GM19043 (cell line): ENCODE results near the gene CDKAL1.
"Not testable (repeated sequence)": the region's sequence is repeated elsewhere in the genome, so short reads cannot be mapped to it uniquely, and the experiment has no call there.

Experiments used
- ATAC-seq: cut with Tn5 transposase; IDR thresholded peaks from one replicate; pipeline ENCODE4 v1.9.1; 2021; ENCODE audit warnings: low read depth; ENCODE audit not compliant: unreplicated experiment

The CDKAL1 gene

DNA sequence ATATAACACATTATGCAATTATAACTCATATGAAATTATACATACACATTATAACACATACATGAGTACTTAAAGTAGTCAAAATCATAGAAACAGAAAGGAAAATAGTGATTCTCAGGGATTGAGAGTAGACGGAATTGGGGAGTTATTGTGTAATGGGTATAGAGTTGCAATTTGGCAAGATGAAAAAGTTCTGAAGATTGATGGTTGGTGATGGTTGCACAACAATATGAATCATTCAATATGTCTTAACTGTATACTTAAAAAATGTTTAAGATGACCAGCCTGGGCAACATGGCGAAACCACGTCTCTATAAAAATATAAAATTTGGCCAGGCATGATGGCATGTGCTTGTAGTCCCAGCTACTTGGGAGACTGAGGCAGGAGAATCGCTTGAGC is 372.7 kb downstream of the CDKAL1 start:
- no peak for ATAC-seq

DNA sequence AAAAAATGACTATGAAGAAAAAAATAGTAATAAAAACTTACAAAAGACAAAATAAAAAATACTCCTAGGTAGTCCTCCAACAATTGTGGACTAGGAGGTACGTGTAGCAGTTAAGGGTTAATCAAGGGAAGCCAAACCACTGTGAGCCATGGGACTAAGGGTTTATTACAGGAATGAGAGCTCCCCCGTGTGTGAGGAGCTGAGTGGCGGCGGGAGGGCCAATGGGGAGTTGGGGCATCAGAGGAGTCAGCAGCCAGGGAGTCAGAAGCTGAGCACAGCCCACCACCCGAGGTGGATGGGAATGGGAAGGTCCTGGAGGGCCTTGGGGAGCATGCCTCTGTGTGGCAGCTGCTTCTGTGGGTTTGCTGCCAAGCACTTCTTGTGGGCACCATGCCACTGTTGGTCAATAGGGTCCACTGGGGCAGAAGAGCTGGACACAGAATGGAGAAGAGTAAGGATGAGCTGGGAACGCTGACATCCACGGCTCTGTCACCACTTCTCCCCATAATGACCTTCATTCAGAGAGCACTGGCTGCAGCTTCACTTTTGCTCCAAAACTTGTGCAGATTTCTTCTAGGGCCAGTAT is 373.3 kb downstream of the CDKAL1 start:
- no peak for ATAC-seq

DNA sequence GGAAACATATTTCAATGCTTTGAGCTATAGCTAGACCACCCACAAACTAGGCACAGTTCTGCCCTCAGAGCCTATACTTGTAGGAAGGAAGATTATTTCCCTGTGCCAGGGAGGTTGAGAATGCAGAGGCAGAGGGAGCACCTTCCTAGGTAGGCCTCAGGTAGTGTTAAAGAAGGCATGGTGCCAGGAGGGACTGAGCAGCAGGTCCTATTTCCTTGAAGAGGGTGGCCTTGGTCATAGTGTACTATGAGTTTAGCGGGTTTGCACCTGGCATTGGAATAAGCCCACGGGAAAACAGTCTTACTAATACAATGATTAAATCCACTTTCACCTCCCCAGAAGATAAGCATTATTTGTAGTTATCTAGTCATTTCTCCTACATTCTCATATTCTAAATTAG is 375.4 kb downstream of the CDKAL1 start:
- no peak for ATAC-seq

DNA sequence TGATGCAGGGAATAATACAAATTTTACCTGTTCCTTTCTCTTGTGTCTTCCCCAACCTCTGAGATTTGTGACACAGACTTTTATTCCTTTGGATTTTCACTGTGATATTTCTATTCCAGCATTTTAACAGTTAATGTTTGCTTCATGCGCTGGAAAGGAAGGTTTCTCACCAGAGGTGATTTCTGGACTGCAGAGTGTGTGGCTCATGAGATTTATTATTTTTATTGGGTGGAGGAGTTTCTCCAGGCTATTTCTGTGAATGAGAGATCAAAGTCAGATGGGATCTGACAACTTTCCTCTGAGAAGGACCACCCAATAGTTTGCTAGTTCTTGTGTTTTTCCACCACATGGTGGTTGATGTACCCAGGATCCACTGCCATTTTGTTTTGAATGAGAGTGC is 377.5 kb downstream of the CDKAL1 start:
- no peak for ATAC-seq

DNA sequence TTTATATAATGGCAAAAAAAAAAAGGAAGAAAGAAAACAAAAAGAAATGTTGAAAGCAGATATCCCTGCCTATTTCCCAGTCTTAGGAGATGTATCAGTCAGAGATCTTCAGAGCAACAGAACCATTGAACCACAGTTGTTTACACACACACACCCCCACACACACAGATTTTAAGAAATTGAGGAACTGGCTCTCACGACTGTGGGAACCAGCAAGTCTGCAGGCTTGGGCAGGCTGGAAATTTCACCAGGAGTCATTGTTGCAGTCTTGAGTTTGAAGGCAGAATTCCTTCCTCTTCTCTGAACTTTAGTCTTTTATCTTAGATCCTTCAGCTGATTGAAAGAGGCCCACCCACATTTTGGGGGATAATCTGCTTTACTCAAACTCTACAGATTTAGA is 380.9 kb downstream of the CDKAL1 start:
- no peak for ATAC-seq

DNA sequence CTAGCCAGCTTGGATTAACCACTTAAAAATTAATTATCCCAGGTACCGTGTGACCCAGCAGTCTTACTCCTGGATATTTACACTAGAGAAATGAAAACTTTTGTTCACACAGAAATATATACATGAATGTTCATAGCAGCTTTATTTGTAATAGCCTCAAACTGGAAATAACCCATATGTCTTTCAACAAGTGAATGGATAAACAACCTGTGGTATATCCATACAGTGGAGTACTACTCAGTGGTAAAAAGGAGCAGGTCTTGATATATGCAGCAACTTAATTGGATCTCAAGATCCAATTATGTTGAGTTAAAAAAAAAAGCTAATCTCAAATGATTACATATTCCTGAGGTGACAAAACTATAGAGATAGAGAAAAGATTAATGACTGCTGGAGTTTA is 381.4 kb downstream of the CDKAL1 start:
- ATAC-seq = no peak

DNA sequence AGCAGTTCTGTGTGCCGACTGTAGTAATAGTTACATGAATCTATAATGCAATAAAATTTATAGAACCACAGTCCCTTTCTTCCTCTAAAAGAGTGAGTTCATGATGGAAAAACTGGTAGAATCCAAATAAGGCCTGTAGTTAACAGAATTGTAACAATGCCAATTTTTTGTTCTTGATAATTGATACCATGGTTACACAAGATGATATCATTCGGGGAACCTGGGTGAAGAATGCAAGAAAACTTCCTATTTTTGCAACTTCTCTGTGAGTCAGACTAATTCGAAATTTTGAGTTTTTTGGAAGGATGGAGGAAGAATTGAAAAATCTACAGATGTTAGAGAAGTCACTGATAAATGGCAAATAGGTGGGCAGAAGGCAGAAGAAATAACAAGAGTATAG is 381.8 kb downstream of the CDKAL1 start:
- ATAC-seq = no peak

DNA sequence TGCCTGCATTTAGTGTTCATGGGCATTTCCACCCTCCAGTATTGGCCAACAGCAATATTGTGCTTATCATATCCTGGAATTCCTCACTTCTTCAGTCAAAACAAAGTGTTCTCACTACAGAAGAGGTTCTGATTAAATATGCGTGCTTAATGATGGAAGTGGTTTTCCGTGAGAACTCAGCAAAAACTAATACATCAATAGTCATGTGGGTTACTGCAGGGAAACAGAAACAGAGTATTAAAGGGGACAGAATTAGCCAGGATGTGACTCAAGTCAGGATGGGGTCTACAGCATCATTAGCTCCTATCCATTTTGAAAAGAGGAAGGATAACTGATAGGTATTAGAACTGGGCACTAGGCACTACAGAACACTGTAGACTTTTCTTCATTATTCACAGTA is 384.6 kb downstream of the CDKAL1 start:
- ATAC-seq = peak; percentile 59

DNA sequence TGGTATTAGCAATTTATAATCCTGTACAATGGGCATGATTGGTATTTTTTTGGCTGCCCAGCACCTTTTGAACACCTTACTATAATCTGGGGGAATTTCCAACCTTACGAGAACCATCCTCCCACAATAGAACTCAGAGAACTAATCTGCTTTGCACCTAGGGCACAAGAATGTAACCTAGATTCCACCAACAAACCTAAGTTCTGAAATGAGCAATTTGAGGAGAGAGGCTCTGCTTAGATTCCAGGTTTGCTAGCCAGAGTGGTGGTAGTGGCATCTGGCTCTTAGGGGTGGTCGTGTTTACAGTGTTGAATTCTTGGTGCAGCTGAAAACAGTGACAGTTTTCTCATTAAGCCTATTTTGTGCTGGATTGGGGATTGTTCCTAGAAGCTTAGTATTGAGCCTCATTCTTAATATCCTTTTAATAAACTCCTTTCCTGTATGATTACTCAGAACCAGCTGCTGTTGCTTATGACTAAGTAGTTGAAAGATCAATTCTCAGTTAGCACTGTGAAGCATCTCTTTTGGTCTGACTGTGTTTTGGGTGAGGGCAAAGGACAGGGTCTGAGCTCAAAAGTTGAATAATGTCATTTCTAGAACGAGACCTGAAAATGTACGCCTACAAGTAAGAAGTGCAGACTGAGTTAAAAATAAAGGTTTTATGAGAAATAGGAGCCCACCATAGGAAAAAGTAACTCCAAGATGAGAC is 385.6 kb downstream of the CDKAL1 start:
- ATAC-seq = peak; percentile 83

DNA sequence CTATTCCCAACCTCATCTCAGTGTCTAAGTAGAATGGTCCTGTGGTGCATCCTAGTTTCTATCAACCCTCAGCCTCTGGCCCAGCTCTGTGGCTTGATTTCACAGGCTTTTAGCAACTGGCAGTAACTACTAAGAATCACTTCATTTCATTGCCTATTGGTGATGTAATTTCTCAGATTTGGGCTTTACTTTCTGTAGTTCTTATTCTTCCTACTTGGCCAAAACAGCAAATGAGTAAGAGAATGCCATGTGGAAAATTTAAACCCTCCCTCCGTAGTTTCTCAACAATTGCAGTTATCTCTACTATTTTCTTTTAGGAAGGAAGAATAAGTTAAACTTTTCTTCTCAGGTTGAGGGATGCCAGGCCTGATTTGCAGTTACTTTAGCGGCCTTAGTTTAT is 387.3 kb downstream of the CDKAL1 start:
- no peak for ATAC-seq

DNA sequence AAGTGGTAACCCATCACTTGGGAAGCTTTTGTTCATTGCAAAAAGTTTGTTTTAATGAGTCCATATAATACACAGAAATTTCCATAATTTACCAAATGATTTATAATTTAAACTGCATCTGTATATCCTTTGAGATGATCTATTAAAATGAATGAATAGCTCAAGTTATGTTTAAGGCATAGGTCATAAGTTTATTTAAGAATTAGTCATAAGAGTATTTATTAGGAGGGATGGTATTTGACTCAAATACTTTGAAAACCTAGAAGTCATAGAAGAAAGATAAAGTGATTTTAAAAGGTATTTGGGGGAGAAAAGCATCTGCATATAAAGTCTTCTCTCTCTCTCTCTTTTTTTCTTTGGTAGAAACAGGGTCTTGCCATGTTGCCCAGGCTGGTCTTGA is 388.5 kb downstream of the CDKAL1 start:
- ATAC-seq = no peak

DNA sequence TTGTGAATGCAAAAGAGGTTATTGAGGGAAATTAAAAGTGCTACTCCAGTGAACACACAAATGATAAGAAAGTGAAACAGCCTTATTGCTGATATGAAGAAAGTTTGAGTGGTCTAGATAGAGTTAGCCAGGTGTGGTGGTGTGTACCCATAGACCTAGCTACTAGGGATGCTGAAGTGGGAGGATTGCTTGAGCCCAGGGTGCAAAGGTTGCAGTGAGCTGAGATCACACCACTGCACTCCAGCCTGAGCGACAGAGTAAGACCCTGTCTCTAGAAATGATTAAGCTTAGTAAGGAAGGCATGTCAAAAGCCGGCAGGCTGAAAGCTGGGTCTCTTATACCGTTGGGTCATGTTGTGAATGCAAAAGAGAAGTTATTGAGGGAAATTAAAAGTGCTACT is 389.8 kb downstream of the CDKAL1 start:
- ATAC-seq = not testable (repeated sequence)

DNA sequence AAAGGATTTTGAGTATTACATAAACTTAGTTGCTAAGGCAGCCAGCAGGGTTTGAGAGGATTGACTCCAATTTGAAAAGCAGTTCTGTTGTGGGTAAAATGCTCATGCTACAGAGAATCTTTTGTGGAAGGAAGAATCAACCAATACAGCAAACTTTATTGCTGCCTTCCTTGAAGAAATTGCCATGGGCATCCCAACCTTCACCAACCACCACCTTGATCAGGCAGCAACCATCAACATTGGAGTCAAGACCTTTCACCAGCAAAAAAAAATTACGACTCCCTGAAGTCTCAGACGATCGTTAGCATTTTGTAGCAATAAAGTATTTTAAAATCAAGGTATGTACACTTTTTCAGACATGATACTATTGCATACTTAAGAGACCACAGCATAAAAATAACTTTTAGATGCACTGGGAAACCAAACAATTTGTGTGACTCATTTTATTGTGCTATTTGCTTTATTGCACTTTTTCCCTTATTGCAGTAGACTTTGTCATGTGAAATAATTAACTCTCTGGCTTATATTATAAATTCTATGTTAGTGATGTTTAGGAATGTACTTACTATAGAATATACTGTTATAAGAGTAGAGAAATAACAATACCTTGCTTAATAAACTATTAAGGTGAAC is 390.8 kb downstream of the CDKAL1 start:
- ATAC-seq = no peak

DNA sequence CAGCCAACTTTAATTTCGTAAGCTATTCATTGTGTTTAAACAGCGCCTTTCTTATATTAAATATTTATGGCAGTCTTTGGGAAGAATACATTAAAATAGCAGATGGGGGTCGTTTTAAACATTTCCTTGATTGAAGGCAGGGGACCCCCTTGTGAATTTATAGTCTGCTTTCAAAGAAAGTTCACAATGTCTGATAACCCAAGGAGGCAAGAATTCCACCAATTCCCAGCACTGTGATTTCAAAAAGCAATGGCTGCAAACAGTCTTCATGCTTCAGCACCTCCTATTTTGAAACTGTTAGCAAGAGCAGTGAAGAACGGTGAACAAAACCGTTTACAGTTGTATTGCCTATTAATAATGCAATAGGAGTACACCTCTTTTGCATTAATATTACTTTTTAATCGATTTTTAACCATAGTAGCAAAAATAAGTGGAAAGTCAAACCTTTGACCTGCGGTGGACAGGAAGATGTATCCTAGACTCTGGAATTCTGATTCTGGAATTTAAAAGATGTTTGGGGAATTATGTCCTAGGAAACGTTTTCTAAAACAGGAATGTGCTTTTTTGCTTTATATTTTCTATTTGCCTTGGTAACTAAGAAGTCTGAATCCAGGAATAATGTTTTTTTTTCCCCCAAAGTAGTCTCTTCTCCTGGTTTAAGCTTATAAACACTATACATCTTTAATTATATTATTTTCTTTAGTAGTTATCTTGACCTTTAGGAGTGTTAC is 393.0 kb downstream of the CDKAL1 start:
- no peak for ATAC-seq

DNA sequence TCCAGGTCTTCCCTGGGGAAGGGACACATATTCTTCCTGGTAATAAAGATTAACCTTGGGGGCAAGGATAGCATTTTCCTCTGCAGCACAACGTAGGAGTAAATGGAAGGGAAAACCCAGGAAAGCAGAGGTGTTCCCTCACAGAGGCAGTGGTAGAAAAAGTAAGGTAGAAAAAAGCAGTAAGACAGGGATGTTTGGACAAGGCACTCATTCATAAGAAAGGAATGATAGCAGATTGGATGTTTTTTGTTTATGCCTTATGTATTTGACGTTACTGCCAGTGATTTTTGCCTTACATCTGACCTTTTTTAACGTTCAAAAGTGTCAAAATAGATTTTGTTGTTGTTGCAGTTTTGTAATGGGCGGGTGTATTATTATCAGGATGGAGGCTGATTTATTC is 395.0 kb downstream of the CDKAL1 start:
- ATAC-seq = no peak

DNA sequence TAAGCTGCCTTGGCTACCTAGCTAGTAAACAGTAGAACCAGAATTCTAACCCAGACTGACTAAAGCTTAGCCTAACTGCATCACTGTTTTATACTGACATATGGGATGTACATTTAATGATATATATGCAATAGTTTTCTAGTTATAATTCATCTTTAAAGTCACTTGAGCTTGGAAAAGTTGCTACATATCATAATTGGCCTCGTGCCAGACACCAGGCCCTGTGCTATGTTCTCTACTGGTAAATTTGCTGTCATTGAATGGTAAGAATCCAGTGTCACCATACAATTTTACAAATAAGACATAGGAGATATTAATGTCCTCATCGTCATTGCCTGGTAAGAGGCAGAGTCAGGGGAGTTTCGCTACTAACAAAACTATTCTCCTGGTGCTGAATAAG is 396.8 kb downstream of the CDKAL1 start:
- ATAC-seq = no peak

DNA sequence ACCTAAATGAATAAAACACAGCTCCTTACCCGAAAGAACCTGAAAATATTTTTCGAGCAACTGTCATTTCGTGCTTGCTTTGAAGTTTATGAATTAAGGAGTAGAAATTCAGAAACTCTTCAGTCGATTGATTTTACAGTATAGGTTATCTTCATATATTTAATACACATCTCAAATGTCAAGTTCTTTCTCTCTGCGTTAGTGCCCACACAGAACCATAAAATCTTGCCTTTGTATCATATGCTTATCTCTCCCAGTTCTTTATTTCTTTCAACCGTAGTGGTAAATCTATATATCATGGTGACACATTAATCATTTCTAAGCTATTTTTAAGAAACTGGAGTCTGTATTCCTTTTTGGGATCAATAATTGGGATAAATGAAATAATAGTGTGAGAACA is 397.5 kb downstream of the CDKAL1 start:
- no peak for ATAC-seq

DNA sequence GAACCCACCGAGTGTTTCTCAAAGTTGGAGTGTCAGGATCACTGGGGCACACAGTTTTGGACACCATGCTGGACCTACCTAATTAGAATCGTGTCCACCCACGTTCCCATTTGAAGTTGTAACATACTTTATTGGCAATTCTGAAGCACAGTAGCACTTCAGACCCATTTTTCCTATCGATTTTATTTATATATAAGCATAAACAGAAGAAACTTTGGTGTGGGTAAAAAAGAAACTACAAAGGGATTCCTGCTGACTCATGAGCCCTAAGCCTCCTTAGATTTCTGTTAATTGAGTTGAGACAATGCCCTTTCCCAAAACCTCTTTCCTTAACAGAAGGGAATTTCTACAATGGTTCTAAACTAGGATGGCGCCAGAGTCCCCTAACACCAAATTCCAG is 398.0 kb downstream of the CDKAL1 start:
- no peak for ATAC-seq

DNA sequence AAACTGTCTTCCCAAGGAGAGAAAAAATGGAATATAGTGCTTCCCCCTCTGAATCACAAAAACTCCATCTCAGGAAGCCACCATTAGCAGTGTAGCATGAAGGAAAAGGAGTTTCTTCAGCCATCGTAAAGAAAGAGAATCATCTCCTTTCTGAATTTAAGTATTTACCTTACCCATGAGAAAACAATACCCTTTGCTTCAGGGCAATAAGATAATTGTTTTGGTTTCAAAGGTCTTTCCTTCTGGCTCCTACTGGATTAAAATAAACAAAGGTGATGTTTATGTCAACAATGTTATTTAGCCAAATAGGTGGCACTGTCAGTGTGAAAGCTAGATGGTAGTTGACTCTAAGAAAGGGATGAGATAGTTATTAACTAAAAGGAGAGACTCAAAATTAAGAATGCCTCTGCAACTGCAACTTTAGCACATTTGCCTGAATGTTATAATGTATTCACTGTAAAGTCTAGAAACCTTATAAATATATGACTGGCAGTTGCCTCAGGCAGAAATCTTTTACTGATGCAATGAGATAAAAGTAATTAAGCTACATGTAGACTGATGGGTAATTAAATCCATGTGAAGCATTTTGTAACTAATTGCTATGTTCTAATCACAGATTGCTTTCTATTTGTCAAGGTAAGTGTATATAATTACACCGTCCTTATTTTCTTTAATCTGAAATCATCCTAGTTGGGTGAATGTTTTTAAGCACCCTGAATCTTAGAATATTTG is 399.0 kb downstream of the CDKAL1 start:
- no peak for ATAC-seq

DNA sequence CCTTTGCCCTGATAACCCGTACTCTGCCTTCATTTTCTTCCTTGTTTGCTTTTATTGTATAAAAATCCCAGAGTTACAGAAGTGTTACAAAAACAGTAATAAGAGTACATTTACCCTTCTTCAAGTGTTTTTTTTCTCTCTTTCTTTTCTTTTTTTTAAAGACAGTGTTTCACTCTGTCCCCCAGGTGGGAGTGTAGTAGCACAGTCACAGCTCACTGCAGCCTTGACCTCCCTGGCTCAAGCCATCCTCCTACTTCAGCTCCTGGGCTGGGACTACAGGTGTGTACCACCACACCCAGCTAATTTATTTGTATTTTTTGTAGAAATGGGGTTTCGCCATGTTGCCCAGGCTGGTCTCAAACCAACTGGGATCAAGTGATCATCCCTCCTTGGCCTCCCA is 402.7 kb downstream of the CDKAL1 start:
- no peak for ATAC-seq
